A549 (cell line): Measurements from ENCODE around the gene ZNRD2. TPM values are rescaled to one million over a fixed set of nuclear protein-coding genes. Genes with fewer than 3 reads are reported as not detected.

Experiments
- ATAC-seq, 2 experiments: fragments of 200-7000 bp in 1 of 2; fragments of >200 bp in 1 of 2; cut with Nextera tagmentation in 1 of 2; cut with Tn5 transposase in 1 of 2; 3 replicates each; pipeline versions ENCODE4 v1.8.0 to v1.9.1; 2018 to 2020; ENCODE audit warnings: mild to moderate bottlenecking in 1 of 2, moderate library complexity in 1 of 2
- CTCF ChIA-PET: fragments of 300-600 bp; sonication (Branson Sonifier 250); formaldehyde crosslinking; extraction: SDS; loops from one replicate; lab custom pipeline; 2021; ENCODE audit warnings: antibody characterized with exemption, inconsistent platforms; lab: Yijun Ruan, JAX
- POLR2A ChIA-PET: fragments of 350-600 bp; formaldehyde crosslinking; extraction: SDS; loops from one replicate; lab custom pipeline; 2021; ENCODE audit warnings: antibody characterized with exemption, inconsistent platforms; lab: Yijun Ruan, JAX
- DNase-seq, 2 experiments: peaks; one replicate each; pipeline versions ENCODE4 v3.0.0 to v3.0.0-alpha.2; 2011 to 2016; ENCODE audit warnings: low read depth in 1 of 2, low spot score in 1 of 2
- FAIRE-seq: peaks from 2 replicates; lab custom pipeline; 2011; peaks lifted over from hg19 to GRCh38; lab: Jason Lieb, UNC
- H3K27ac ChIP-seq, 2 experiments: fragments of >200 bp; sonication (Bioruptor Twin); formaldehyde crosslinking; 3 replicates each; pipeline ENCODE4 v1.5.1; 2016 to 2017
- H3K4me1 ChIP-seq: fragments of >200 bp; sonication (Bioruptor Twin); formaldehyde crosslinking; 3 replicates; pipeline ENCODE4 v1.6.1; 2016
- H3K4me2 ChIP-seq: fragments of >200 bp; sonication (Bioruptor Twin); formaldehyde crosslinking; 3 replicates; pipeline ENCODE4 v1.6.1; 2016
- H3K4me3 ChIP-seq: fragments of >200 bp; sonication (Bioruptor Twin); formaldehyde crosslinking; 3 replicates; pipeline ENCODE4 v1.5.1; 2016
- H3K9me3 ChIP-seq: fragments of >200 bp; sonication (Bioruptor Twin); formaldehyde crosslinking; 3 replicates; pipeline ENCODE4 v1.6.1; 2016
- CEBPB ChIP-seq, 2 experiments: fragments of >200 bp in 1 of 2; sonication (Bioruptor Twin) in 1 of 2; formaldehyde crosslinking in 1 of 2; IDR thresholded peaks; 2 replicates each; pipeline ENCODE4 v1.6.1; 2012 to 2016
- CTCF ChIP-seq: fragments of >200 bp; sonication (Bioruptor Twin); formaldehyde crosslinking; IDR thresholded peaks from 3 replicates; pipeline ENCODE4 v1.5.1; 2016
- E2F6 ChIP-seq: IDR thresholded peaks from 2 replicates; pipeline ENCODE4 v1.6.1; 2012; ENCODE audit warnings: low read depth, borderline replicate concordance
- EHF ChIP-seq: fragments of 250-450 bp; sonication (Bioruptor Pico); IDR thresholded peaks from 2 replicates; pipeline ENCODE4 v1.5.0; 2020; ENCODE audit warnings: mild to moderate bottlenecking
- ELK1 ChIP-seq: fragments of 150-350 bp; IDR thresholded peaks from 2 replicates; pipeline ENCODE4 v1.6.1; 2014; ENCODE audit warnings: low read depth, mild to moderate bottlenecking, low read length
- ESRRA ChIP-seq: fragments of 150-350 bp; IDR thresholded peaks from 2 replicates; pipeline ENCODE4 v1.6.1; 2014; ENCODE audit warnings: mild to moderate bottlenecking, low read length, borderline replicate concordance
- FOXS1 ChIP-seq: fragments of 250-450 bp; sonication (Bioruptor Pico); IDR thresholded peaks from 2 replicates; pipeline ENCODE4 v1.5.0; 2020; ENCODE audit warnings: mild to moderate bottlenecking, moderate library complexity
- GATA3 ChIP-seq: IDR thresholded peaks from 2 replicates; pipeline ENCODE4 v1.6.1; 2012; ENCODE audit warnings: borderline replicate concordance
- HES2 ChIP-seq: fragments of >200 bp; sonication (Bioruptor Twin); formaldehyde crosslinking; IDR thresholded peaks from 2 replicates; pipeline ENCODE4 v1.6.1; 2016
- HEYL ChIP-seq: fragments of 250-450 bp; sonication (Bioruptor Pico); IDR thresholded peaks from 2 replicates; pipeline ENCODE4 v1.8.0; 2021; ENCODE audit warnings: mild to moderate bottlenecking, moderate library complexity
- HOXB5 ChIP-seq: fragments of 250-450 bp; sonication (Bioruptor Pico); IDR thresholded peaks from 2 replicates; pipeline ENCODE4 v1.5.0; 2020; ENCODE audit warnings: mild to moderate bottlenecking, moderate library complexity
- JUNB ChIP-seq: fragments of >200 bp; sonication (Bioruptor Twin); formaldehyde crosslinking; IDR thresholded peaks from 2 replicates; pipeline ENCODE4 v1.6.1; 2016
- KDM1A ChIP-seq: fragments of 200-600 bp; sonication (generic); IDR thresholded peaks from 2 replicates; pipeline ENCODE4 v1.6.1; 2016; ENCODE audit warnings: low read depth, mild to moderate bottlenecking
- NPAS2 ChIP-seq: fragments of 250-450 bp; sonication (Bioruptor Pico); IDR thresholded peaks from 2 replicates; pipeline ENCODE4 v1.8.0; 2022; ENCODE audit warnings: mild to moderate bottlenecking, moderate library complexity, borderline replicate concordance
- PHF8 ChIP-seq: fragments of 200-600 bp; sonication (generic); IDR thresholded peaks from 2 replicates; pipeline ENCODE4 v1.6.1; 2016; ENCODE audit warnings: low read depth, mild to moderate bottlenecking, antibody characterized with exemption, moderate library complexity, borderline replicate concordance
- POLR2A ChIP-seq: IDR thresholded peaks from 2 replicates; pipeline ENCODE4 v1.6.1; 2012; ENCODE audit warnings: mild to moderate bottlenecking, low read length
- RAD21 ChIP-seq, 2 experiments: fragments of >200 bp in 1 of 2; sonication (Bioruptor Twin) in 1 of 2; formaldehyde crosslinking in 1 of 2; IDR thresholded peaks in 1 of 2; conservative IDR thresholded peaks in 1 of 2; 2 replicates in 1 of 2; 3 replicates in 1 of 2; pipeline ENCODE4 v1.6.1; 2012 to 2018; ENCODE audit warnings: inconsistent platforms in 1 of 2
- RARB ChIP-seq: fragments of 250-450 bp; sonication (Bioruptor Pico); IDR thresholded peaks from 2 replicates; pipeline ENCODE4 v1.8.0; 2021; ENCODE audit warnings: mild to moderate bottlenecking, moderate library complexity
- RFX5 ChIP-seq: fragments of 450-650 bp; IDR thresholded peaks from 2 replicates; pipeline ENCODE4 v1.7.1; 2014; ENCODE audit warnings: antibody characterized with exemption, mild to moderate bottlenecking, moderate library complexity
- RNF2 ChIP-seq: fragments of 200-600 bp; sonication (generic); IDR thresholded peaks from 2 replicates; pipeline ENCODE4 v1.6.1; 2016; ENCODE audit warnings: low read depth, mild to moderate bottlenecking, antibody characterized with exemption, moderate library complexity, borderline replicate concordance
- SREBF2 ChIP-seq: fragments of 450-650 bp; IDR thresholded peaks from 2 replicates; pipeline ENCODE4 v1.6.1; 2014; ENCODE audit warnings: mild to moderate bottlenecking, moderate library complexity
- TFCP2L1 ChIP-seq: fragments of 250-450 bp; sonication (Bioruptor Pico); IDR thresholded peaks from 2 replicates; pipeline ENCODE4 v1.5.0; 2021; ENCODE audit warnings: mild to moderate bottlenecking
- ZNF302 ChIP-seq: fragments of 250-450 bp; sonication (Bioruptor Pico); IDR thresholded peaks from 2 replicates; pipeline ENCODE4 v1.9.0; 2021; ENCODE audit warnings: inconsistent platforms, mild to moderate bottlenecking, moderate library complexity
- ZSCAN20 ChIP-seq: fragments of 250-450 bp; sonication (Bioruptor Pico); IDR thresholded peaks from 2 replicates; pipeline ENCODE4 v1.8.0; 2022; ENCODE audit warnings: mild to moderate bottlenecking, moderate library complexity
- WGBS: methylation state at CpG from one replicate; pipeline ENCODE4 v1.1.6; 2017; ENCODE audit errors: missing lambda C conversion rate; 5-methylcytosine and 5-hydroxymethylcytosine counted together
- polyA plus RNA-seq, 4 experiments: library from polyadenylated mRNA; depleted of rRNA in 3 of 4; stranded (reverse); fragments of >200 nt; fragmentation: RNase III in 1 of 4; extraction: RNeasy Plus Mini Kit Qiagen cat#74134 plus additional on column Dnase treatment in 1 of 4; gene quantifications; 2 replicates in 3 of 4; 3 replicates in 1 of 4; pipeline ENCODE4 v1.2.3, GENCODE V29; 2011 to 2017

ZNRD2 gene
- polyA plus RNA-seq, 2 of the 4 experiments (the other 2 are of a cell fraction): 28.2 to 66.1 TPM

- Histone ChIP-seq H3K4me1 (peaks cover 32% of the 10 kb centered on the region), H3K9me3 (no peaks in the 10 kb centered on the region), H3K4me2 (no peak overlapping the region), H3K27ac (no peak overlapping the region; a peak in 1 of 6 replicates), H3K4me3 (no peak overlapping the region)
- ChIA-PET POLR2A (no interaction called here), CTCF (interaction anchor here (0.6 to 16.3 kb wide), 8 partner anchors 9 to 625 kb away, joined by 3 to 393 read pairs (median 4); no protein-coding TSS in a partner anchor)
- no peak for ATAC-seq
- WGBS: 83% methylated on average over 7 of the region's 7 CpGs
- no peak for FAIRE-seq
- TF ChIP-seq NPAS2 (CRISPR knock-in tag) (no peak), KDM1A (no peak), TFCP2L1 (no peak), HES2 (no peak), RFX5 (no peak), ESRRA (no peak), HOXB5 (CRISPR knock-in tag) (no peak), ZNF302 (CRISPR knock-in tag) (no peak), ZSCAN20 (CRISPR knock-in tag) (no peak), RARB (CRISPR knock-in tag) (no peak), JUNB (no peak), ELK1 (no peak), RNF2 (no peak), EHF (CRISPR knock-in tag) (no peak)
- DNase-seq: no peak
These were observed 4.4 kb upstream of the ZNRD2 start for GRCh38 chr11:65565624-65566453.

- POLR2A ChIA-PET: interaction anchor here (0.7 to 3.6 kb wide), 11 partner anchors 9 to 148 kb away, joined by 3 to 51 read pairs (median 4); partner anchors contain the start of genes LTBP3, PCNX3, RELA and SCYL1
These were observed 909 bp upstream of the ZNRD2 start for GRCh38 chr11:65569164-65569972.

More at GRCh38 chr11:65569164-65569972, 909 bp upstream of the ZNRD2 start:
- no peaks in the 10 kb centered on the region for H3K9me3 ChIP-seq
- peak overlapping the region; percentile 81 for H3K4me3 ChIP-seq
- peak overlapping the region; percentile 86 for H3K4me2 ChIP-seq
- WGBS: 8% methylated on average over 28 of the region's 28 CpGs
- ATAC-seq (peak in 1 of 2 experiments; percentile 47; a peak in 3 of 6 replicates), FAIRE-seq (no peak), DNase-seq (no peak)
- H3K27ac ChIP-seq: peak overlapping the region; percentile 83 to 98
- CTCF ChIA-PET: interaction anchor here (0.6 to 16.3 kb wide), 9 partner anchors 8 to 240 kb away, joined by 3 to 393 read pairs (median 7); partner anchors contain the start of genes KCNK7, LTBP3 and SCYL1
- TF ChIP-seq SREBF2 (no peak), HEYL (CRISPR knock-in tag) (no peak), POLR2A (0 out of 2 replicates have a peak, but pooled peaks have one; percentile 82), CTCF (no peak), GATA3 (no peak), ZNF302 (CRISPR knock-in tag) (no peak), PHF8 (0 out of 2 replicates have a peak, but pooled peaks have one; percentile 38), E2F6 (peak; percentile 65; the same call in 1 of the 2 replicates), FOXS1 (CRISPR knock-in tag) (no peak), RAD21 (conservative IDR thresholded peaks at IDR 0.05 in 1 of 2, IDR thresholded peaks at IDR 0.05 in 1 of 2) (no peak), CEBPB (IDR thresholded peaks at IDR 0.05) (no peak)
- peaks cover 42% of the 10 kb centered on the region for H3K4me1 ChIP-seq
